GM21515 (cell line): ENCODE data around the gene MBD5.

Experiments
- ATAC-seq: cut with Tn5 transposase; IDR thresholded peaks from one replicate; pipeline ENCODE4 v1.9.1; 2021; ENCODE audit not compliant: unreplicated experiment

The MBD5 gene

DNA sequence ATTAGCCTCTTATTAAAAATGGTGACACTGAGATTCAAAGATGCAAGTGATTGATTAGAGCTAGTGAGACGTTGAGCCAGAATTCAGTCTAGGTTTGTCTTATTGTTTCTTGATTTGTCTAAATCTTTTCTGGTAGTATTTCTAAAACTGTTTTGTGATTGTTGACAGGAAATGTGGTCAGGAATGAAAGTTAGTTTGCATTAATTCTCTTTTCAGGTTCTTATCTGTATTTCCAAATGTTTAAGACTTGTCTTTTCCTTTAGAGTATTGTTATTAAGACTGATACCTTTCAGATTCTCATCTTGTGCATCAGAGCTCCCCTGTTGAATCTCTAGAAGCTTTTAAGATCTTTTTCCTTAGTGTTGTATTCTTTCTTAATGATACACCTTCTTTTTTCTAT is 89.3 kb downstream of the MBD5 start:
- ATAC-seq = no peak

DNA sequence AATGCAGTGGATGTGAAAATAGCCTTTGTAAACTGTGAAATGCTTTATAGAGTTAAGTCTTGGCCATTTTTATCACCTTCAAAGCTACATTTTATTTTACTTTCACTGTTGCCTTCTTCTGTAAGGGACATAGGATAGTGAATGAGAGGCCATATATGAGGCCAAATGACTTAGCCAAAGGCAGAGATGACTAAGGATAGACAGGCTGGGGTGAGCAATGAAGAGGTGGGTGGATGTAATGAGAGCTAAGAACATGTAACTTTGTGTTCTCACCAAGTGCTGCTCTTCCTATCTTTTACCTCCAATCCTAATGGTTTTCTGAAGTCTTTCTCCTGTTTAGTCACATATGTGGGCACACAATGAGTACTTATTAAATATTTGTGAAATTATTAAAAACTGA is 101.9 kb downstream of the MBD5 start:
- ATAC-seq = no peak

DNA sequence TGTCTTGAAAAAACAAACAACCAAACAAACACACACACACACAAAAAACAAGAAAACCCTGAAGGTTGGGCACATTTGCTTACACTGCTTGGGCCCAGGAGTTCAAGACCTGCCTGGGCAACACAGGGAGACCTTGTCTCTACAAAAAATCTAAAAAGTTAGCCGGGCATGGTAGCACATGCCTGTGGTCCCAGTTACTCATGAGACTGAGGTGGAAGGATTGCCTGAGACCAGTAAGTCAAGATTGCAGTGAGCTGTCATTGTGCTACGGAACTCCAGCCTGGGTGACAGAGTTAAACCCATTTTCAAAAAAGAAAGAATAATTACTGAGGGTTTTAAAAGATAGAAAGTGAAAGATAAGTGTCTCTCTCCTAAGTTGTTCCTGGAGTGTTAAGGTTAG is 103.4 kb downstream of the MBD5 start:
- no peak for ATAC-seq

GRCh38 chr2:148130581-148130980 is 109.7 kb downstream of the MBD5 start:
- no peak for ATAC-seq

GRCh38 chr2:148132412-148132811 is 111.5 kb downstream of the MBD5 start:
- no peak for ATAC-seq

GRCh38 chr2:148135705-148136104 is 114.8 kb downstream of the MBD5 start:
- ATAC-seq = no peak

DNA sequence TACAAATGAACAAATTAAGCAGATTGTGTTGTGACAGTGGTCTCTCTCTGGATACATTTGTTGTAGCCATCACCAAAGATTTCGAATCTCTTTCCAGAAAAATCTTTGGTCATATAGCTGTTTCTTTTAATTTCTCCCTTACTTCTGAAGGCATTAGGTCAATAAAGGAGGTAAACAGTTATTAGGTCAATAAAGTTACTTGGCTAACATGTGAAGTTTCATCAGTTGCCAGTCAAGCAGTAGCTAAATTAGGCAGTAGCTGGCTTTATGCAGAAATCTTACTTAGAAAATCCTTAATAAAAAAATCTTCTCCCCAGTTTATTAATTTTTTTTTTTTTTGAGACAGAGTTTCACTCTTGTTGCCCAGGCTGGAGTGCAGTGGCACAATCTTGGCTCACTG is 115.5 kb downstream of the MBD5 start:
- no peak for ATAC-seq

GRCh38 chr2:148161909-148162435 is 141.1 kb downstream of the MBD5 start:
- no peak for ATAC-seq

- no peak for ATAC-seq
Measured at GRCh38 chr2:148162871-148163270, 142.0 kb downstream of the MBD5 start.

GRCh38 chr2:148165975-148166374 is 145.1 kb downstream of the MBD5 start:
- no peak for ATAC-seq

DNA sequence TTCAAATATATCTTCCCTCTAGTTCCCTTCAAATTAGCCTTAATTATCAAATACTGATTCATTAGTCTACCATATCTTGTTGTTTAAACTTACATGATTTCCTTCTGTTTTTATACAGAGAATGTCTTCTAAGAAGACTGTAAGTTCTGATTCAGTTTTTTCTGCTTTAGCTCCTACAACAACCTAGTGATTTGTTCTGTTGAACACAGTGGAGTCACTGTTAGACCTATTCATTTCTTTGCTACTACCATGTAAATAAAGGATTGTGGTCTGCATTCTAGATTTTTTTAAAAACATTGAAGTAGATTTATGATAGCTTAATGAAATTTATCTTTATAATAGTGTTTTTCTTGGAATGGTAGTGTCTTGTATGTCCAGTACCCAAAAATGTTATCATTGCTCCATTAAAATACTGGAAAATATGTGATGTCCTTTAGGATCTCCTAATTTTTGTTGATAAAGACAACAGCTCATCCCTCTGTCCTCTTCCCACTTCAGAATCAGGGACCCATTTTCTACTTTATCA is 146.4 kb downstream of the MBD5 start:
- no peak for ATAC-seq

GRCh38 chr2:148167855-148168254 is 147.0 kb downstream of the MBD5 start:
- ATAC-seq = no peak

DNA sequence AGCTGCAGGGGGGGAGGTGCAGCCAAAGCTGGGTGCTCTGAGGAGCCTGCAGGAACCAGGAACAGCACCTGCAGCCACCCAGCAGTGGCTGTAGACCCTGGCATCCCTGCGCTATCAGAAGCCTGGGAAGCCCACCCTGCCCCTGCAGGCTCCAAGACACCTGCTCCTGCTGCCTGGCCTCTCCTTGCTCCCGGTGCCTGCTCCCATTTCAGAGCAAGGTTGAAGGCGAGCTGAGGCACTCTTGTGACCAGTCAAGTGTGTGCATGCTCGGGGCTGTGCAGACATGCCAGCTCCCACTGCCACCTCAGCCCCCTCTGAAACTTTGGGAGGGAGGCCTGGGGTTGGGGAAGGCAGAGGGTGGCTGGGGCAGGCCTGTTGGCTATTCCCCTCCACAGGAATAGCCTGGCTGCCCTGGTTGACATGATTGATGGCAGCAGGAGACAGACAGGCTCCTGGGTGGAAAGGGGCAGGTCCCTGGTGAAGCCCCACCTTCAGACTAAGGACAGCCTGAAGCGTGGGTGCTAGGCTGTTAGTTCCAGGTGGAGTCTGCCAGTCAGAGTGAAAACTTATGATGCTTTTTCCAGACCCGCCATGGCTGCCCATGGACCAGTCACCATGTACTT is 151.4 kb downstream of the MBD5 start:
- ATAC-seq = no peak

GRCh38 chr2:148173168-148173567 is 152.3 kb downstream of the MBD5 start:
- no peak for ATAC-seq

DNA sequence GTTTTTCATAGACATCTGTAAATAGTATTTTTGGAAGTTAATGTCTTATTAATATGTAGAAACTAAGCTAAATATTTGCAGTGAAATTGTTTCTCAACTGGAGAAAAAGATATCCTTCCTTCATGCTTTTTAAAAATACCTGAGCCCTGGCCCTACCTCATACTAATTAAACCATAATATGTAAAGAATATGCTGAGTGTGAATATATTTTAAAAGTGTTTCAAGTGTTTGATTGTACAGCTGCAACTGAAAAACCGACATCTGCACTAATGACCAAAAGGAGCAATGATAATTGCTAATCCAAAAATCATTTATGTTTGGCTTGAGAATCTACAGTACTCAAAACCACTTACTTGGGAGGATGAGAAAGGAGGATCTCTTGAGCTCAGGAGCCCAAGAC is 156.7 kb downstream of the MBD5 start:
- ATAC-seq = no peak

- no peak for ATAC-seq
Measured at GRCh38 chr2:148179724-148180123, 158.8 kb downstream of the MBD5 start.

DNA sequence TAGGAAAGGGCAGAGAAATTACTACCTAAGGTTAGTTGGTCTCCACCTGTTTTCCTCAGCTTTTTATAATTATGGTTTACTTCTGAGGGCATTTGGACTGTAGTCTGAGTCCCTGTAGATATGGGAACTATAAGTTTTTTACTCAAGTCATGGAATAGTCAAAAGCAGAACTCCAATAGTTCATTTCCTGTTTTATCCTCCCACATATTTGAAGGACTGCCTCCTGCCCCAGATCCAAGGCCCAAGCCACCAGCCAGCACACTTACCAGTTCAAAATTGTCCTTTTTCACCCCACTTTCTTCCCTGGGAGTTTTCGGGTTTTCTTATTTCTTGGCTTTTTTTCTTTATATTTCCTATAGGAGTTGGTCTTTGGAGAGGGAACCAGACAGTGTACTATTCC is 164.1 kb downstream of the MBD5 start:
- no peak for ATAC-seq

DNA sequence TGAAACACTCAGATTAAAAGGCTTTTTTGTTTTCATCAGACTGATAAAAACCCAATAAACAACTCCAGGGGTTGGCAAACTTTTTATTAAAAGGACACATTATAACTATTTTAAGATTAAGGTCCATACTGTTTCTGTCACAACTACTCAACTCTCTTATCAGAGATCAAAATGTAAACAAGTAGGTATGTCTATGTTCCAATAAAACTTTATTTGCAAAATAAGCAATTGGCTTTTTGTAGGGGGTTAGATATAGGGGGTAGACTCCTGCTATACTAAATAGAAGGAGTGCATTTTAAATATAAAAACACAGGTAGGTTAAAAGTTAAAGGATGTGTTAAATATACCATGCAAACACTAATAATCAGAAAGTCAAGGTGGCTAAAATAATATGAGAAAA is 174.0 kb downstream of the MBD5 start:
- ATAC-seq = no peak

DNA sequence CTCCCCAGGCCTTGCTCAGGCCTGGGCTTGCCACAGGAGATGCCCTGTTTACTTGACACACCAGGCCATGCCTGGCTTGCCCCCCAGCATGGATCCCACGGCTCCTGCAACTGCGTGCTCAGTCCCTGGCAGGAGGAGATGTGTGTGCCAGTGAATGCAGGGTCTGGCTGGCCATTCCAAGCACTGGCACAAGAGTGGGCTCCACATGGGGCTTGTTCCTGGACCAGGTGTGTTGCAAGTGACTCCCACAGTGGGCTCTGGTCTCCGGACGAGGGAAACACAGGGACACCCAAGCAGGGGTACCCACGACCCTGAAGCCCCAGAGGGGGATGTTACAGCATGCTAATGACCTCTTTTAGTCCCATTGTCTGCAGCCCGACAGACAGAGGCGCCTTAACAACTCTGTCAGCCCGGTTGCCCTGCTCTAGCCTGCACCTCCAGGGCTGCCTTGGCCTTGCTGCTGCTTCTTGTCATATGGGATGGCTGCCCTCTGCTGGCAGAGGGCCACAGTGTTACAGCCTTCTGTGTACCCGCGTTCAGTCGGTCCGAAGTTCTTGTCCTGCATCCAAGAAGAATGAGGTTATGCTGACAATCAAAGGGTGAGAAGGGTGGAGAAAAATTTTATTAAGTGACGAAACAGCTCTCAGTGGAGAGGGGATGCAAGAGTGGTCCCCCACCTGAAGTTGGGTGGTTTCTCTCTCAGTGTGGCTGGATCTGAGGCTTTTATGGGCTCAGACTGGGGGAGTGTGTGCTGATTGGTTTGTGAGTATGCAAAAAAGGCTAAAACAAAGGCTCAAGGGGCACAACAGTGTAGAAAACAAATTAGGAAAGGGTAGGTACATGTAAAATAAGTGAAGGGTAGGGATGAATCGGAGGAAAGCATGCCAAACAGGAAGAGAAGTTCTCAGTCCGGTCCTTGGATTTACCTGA is 180.4 kb downstream of the MBD5 start:
- ATAC-seq = no peak

- no peak for ATAC-seq
Measured at GRCh38 chr2:148202237-148202636, 181.3 kb downstream of the MBD5 start.

GRCh38 chr2:148207111-148207510 is 186.2 kb downstream of the MBD5 start:
- no peak for ATAC-seq

GRCh38 chr2:148209603-148210002 is 188.7 kb downstream of the MBD5 start:
- ATAC-seq = no peak
